ENCODE measurements around the gene ANKRD36C.
"Not testable (repeated sequence)": the region's sequence is repeated elsewhere in the genome, so short reads cannot be mapped to it uniquely, and the experiment has no call there.

ANKRD36C gene

DNA sequence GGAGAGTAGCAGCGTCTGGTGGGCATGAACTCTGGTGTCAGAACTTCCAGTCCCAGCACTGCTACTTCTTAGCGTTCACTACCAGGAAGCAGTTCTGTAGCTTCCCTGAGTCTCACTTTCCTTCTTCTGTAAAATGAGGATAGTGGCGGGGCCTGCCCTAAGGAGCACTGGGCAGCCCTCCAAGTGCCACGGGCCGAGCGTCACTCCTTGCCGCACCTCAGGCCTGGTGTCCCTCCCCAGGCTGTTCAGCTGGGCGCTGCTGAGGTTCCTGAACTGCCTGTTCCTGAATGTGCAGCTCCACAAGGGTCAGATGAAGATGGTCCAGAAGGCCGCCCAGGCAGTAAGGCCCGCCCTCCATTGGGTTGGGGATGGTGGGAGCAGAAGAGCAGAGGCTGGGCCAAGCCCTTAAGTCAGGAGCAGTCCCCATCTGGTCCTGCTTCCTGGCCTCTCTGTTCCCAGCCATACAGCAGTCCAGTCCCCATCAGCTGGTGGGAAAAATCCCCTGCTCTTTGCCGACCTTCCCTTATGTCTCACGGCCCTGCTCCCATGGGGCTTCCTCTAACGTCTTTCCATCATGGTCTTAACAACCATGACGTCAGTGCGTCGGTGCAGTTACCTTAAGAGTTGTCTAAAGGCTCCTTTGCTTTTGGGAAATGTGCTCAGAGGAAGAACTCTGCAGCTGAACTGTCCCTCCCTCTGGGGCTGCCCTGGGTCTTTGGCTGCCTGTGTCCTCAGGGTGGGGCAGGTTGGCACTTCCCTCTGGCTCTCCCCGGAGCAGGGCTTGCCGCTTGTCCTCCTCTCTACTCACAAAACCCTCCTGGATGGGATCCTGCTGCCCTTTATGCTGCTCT is 195.2 kb downstream of the ANKRD36C start:
- DNase-seq (ENCODE audit: low read depth): not testable (repeated sequence)

DNA sequence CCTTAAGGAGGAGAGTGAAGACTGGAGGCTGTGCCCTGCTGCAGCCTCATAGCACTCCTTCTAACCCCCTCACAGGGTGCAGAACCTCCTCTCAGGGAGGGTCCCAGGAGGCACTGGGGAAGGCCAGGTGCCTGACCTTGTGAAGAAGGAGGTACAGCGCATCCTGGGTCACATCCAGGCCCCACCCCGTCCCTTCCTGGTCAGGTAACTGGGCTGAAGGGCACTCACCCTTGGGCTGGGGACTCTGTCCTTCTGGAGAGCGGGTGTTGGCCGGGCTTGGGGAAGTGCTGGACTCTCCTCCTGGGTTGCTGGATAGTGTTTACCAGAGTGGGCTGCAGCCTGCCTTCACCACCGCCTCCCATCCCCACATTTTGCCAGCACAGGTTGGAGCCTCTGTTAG is 197.7 kb downstream of the ANKRD36C start:
- not testable (repeated sequence) for DNase-seq (ENCODE audit: low read depth)

DNA sequence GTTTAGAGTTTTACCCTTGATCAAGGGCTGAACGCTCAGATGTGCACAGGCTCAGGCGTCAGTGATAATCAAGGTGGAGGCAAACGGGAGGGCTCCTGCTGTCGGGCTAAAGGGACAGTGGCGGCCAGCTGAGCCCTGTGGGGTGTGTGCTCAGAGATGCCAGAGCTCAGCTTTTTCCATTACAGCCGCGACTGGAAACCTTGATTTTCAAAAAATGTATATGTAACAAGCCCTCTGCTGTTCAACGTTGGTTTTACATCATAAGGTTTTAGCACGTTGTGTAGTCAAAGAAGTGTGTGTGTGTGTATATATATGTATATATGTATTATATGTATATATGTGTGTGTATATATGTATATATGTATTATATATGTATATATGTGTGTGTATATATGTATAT is 201.4 kb downstream of the ANKRD36C start:
- DNase-seq (ENCODE audit: low read depth): not testable (repeated sequence)

DNA sequence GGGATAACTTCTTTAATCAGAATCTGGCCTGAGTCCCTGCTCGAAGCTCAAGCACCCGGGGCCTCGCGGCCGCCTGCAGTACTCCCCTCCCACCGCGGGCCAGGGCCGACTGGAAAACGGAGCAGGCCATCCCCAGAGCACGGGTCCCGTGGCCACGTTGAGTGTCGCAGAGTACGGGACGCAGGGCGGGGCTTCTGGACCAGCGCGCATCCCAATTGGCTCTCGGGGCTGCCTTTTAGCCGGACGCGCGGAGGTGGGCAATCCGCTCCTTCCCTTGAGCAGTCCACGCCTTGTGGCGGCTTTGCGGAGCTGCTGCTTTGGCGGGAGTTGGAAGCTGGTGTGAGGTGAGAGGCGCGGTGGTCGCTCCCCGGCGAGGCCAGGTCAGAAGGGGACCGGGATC is 202.2 kb downstream of the ANKRD36C start:
- not testable (repeated sequence) for DNase-seq (ENCODE audit: low read depth)

DNA sequence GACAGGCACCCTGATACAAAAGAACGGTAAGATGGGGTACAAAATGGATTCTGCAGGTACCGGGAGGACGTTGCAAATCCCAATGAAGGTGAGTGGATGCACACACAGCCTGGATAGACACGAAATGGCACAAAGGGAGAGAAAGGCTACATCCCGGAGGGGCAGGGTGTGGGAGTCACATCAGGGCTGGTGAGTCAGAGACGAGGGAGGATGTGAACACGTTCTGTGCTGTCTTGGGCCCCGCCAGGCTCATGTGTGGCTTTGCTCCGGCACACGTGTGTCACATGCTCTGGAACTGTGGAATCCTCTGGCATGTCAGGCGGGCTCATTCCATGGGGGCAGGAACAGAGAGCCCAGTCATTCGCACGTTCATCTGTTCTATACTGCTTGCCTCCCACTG is 203.0 kb downstream of the ANKRD36C start:
- not testable (repeated sequence) for DNase-seq (ENCODE audit: low read depth)
